Measurements from ENCODE around the gene RPS5.
A peak's percentile ranks its signal among the peaks of the same experiment; 100 is the strongest.
"Not testable (repeated sequence)": the region's sequence is repeated elsewhere in the genome, so short reads cannot be mapped to it uniquely, and the experiment has no call there.

The RPS5 gene

DNA sequence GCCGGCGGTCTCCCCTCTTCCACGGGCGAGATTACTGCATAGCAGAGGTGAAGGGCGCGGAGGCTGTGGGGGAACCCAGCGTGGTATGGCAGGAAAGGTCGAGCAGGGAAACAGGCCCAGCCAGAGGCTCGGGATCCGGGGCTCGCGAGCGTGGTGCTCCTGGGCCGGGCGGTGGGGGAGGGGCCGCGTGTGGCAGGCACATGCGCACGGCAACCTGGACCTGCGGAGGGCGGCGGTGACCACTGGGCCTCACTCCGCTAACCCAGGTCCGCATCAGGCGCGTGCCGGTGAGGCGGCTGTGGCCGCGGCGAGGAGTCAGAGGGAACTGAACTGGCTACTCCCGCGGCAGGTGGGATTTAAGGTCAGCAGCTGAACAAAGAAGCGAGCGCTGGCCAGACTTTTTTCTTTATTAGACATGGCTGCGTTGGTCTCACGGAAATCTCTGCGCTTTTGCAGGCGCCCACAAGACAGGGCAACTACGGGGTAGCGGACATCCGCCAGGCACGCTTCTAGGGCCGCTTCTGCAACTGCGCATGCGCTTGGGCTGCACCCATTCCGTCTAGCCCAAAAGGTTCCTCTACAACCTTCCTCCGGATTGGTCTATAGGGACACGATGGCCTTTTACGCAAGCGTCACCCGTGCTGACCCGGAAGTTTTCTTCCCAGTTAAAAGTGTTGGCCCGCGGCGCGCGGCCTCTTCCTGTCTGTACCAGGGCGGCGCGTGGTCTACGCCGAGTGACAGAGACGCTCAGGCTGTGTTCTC, at the start of gene RPS5:
Gene RPS5 (plus strand): TSS at position 694 of the 762 bp plus-strand sequence. CDS start 869 bp downstream, outside the sequence.
- peak; percentile 99 for DNase-seq (ENCODE audit: low spot score)

- DNase-seq (ENCODE audit: low spot score), result no peak
Observed at GRCh38 chr19:58338336-58338735, 48.7 kb upstream of the RPS5 start.

DNA sequence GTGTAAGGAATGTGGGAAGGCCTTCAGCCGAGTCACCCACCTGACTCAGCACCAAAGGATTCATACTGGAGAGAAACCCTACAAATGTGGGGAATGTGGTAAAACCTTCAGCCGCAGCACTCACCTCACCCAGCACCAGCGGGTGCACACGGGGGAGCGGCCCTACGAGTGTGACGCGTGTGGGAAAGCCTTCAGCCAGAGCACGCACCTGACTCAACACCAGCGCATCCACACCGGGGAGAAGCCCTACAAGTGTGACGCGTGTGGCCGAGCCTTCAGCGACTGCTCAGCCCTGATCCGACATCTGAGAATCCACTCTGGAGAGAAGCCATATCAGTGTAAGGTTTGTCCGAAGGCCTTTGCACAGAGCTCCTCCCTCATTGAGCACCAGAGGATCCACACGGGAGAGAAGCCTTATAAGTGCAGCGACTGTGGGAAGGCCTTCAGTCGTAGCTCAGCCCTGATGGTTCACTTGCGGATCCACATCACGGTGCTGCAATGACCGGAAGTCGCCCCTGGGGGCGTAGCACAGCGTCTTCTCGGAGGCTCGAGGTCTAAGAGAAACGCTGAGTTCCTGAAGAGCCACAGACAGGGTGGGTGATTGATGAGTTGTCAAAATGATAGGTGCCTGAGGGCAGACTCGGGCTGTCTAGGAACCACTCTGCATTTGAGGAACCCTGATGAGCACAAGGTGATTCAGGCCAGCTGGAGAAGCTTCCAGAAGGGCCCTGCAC, 48.1 kb upstream of the RPS5 start:
- no peak for DNase-seq (ENCODE audit: low spot score)

GRCh38 chr19:58345558-58345957, 41.5 kb upstream of the RPS5 start:
- no peak for DNase-seq (ENCODE audit: low spot score)

- peak; percentile 80 for DNase-seq (ENCODE audit: low spot score)
Observed at GRCh38 chr19:58346961-58347929, 39.8 kb upstream of the RPS5 start.

DNA sequence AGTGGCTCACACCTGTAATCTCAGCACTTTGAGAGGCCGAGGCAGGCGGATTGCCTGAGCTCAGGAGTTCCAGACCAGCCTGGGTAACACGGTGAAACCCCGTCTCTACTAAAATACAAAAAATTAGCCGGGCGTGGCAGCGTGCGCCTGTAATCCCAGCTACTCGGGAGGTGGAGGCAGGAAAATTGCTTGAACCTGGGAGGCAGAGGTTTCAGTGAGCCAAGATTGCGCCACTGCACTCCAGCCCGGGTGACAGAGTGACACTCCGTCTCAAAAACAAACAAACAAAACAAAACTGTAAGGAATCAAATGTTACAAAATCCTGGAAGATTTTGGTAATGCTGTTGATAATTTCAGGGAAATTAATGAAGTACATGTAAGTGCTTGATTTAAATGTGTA, 39.0 kb upstream of the RPS5 start:
- not testable (repeated sequence) for DNase-seq (ENCODE audit: low spot score)

GRCh38 chr19:58349590-58349989, 37.5 kb upstream of the RPS5 start:
- DNase-seq (ENCODE audit: low spot score), result no peak

GRCh38 chr19:58350001-58350861, 36.8 kb upstream of the RPS5 start:
- no peak for DNase-seq (ENCODE audit: low spot score)

DNA sequence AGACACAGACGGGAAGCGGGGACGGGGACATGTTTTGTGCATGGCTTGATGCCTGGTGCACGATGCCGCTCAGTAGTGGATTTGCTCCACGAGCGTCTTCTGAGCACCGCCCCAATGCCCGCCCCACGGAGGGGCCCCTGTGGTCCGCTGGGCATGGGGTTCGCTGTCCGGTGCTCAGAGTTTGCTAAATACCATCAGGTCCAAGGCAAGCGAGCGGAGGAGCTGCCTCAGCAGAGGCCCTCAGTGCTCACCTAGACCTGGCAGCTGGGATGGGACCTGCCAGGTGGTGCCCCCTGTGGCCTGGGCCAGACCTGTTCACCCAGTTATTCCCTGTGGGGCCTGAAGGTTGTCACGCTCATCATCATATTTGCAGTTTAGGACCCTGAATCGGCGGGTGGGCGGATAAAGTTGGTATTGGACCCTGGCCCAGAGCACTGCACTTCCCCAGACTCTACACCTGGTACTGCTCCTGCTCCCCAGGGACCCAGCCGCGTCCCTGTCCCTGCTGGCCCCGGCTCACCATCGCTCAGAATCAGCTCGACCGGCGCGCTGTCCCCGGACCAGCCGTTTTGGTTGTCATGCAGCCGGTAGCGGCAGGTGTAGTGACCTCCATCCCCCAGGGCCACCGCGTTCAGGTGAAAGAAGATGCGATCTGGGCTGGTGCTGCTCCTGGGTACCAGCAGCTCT, 36.1 kb upstream of the RPS5 start:
- no peak for DNase-seq (ENCODE audit: low spot score)

- no peak for DNase-seq (ENCODE audit: low spot score)
Observed at GRCh38 chr19:58351558-58351878, 35.6 kb upstream of the RPS5 start.

- no peak for DNase-seq (ENCODE audit: low spot score)
Observed at GRCh38 chr19:58351990-58352755, 34.9 kb upstream of the RPS5 start.

DNA sequence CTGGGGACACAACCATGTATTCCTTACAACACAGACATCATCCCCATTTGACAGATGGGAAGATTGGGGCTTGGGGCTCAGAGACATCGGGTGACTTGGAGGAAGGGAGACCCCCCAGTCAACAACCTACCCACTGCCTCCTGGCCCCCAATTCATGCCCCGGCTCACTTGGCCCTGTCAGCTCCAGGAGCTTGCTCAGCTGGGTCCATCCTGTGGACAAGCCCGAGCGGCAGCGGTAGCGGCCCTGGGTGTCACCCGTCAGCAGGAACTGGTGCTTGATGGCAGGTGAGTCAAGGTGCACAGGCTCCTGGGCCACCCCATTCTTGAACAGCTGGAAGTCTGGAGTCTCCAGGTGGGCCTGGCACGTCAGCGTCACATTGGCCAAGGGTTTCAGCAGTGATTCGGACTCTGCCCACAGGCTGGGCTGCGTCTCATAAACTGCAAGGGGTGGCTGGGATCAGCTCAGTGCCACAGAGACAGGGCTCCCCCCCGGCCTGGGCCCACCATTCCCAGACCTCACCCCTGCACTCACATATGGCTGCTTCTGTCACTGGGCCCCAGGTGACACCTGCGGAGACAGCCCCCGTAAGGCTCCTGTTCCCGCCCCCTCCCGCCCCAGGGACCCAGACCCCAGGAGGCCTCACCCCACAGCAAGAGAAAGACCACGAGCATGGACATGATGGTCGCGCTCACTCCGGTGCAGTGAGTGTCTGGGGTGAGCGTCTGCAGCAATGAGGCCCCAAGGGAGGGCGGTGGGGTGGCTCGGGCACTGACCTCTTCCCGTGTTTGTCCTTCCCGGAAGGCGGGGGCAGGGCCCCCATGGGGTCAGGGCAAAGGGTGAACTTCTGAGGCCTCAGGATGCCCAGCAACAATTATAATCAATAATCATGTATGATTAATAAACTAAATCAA, 34.1 kb upstream of the RPS5 start, which contains the start of gene A1BG:
Gene A1BG (minus strand): TSS at position 733 of the 912 bp plus-strand sequence. CDS start 55 bp downstream, at position 678.
- no peak for DNase-seq (ENCODE audit: low spot score)

DNA sequence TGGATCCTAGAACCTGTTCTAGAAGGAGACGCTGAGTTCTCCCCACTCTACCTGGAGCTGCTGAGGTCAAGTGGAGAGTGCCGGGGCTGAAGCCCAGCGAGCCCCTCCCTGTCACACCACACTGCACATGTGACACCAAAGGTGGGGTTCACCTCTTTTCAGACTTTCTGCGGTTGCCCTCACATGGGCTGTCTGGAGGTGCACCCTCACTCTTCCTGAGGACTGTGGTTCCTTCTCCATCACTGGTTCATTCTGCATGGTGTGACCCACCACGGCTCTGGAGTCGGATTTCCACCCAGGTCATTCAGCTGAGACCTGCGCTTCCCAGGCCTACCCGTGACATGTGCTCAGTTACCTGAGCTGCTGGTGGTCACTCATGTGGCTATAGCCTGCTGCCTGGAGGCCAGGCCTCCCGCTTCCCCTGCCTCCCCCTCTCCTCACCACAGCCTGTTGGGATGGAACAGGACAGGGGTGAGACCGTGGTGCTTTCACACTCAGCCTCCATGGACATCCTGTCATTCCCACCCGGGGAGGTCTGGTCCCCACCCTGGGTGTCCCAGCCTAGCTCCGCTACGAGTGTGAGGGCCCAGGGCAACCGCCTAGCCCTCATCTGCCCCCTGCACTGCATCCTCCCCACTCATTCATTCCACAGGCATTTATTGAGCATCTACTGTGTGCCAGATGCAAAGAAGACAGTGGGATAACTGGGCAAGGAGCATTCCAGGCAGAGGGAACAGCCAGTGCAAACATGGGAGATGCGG, 33.2 kb upstream of the RPS5 start:
- DNase-seq (ENCODE audit: low spot score), result no peak

DNA sequence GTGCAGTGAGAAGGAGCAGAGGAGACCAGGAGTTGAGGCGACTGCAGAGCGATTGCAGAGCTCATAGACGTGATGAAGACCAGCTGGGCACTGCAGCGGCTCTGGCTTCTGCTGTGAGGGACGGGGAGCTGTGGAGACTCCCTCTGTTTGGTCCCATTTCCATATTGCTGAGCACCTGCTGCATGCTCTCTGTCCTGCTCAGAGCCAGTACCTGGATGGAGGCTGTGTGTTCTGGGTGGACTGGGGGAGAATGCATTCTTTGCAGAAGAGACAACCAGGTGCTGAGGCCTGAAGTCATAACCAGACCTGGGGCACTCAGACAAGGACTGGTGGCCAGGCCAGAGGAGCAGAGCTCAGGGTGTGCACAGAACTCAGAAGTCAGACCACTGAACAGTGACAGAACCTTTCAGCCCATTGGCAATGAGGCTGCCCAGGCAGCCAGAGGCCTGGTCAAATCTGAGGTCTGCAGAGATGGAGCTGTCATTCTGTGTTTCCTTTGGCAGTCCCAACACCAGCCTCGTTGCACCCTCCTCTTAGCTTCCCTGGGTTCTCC, 32.5 kb upstream of the RPS5 start:
- no peak for DNase-seq (ENCODE audit: low spot score)

GRCh38 chr19:58355215-58355796, 31.8 kb upstream of the RPS5 start:
- no peak for DNase-seq (ENCODE audit: low spot score)

GRCh38 chr19:58355908-58356765, 30.9 kb upstream of the RPS5 start:
- DNase-seq (ENCODE audit: low spot score), result no peak

Measured in Ammon's horn (tissue), 1 donor.